CD4-positive, alpha-beta T cell treated with Interleukin-6 at 100 ng/mL for 8 hours (primary cell): Measurements from ENCODE around the gene POMT1.
A peak's percentile ranks its signal among the peaks of the same experiment; 100 is the strongest.

ENCODE experiments used
- DNase-seq: peaks from one replicate; pipeline ENCODE4 v3.0.0-alpha.2; 2020; ENCODE audit warnings: mixed read lengths, low spot score

POMT1 gene

DNA sequence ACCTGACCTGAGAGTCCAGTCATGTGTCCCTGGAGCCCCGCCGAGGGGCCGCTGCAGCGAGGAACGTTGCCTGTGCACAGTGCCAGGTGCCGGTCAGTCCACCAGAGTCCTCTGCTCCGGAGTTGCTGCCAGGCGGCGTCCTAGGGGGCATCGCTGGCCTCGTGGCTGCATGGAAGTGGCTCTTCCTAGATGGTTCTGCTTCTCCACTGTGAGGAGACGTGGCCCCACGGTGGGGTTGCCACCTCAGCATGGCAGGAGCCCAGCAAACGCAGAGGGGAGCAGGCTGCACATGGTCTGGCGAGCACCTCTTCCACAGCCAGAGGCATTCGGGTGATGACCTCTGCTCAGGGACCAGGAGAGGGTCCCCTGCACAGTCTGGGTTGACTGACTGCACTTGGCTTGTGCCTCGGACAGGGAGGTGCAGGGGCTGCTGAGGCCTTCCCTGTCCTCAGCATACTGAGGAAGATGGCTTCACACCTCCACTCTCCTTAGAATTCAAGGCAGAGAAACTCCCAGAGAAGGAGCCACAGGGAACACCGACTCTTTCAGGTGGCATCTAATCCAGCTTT lies 25.9 kb upstream of the POMT1 start:
- no peak for DNase-seq

- DNase-seq: no peak
Observed at GRCh38 chr9:131477367-131477766, 25.4 kb upstream of the POMT1 start.

DNA sequence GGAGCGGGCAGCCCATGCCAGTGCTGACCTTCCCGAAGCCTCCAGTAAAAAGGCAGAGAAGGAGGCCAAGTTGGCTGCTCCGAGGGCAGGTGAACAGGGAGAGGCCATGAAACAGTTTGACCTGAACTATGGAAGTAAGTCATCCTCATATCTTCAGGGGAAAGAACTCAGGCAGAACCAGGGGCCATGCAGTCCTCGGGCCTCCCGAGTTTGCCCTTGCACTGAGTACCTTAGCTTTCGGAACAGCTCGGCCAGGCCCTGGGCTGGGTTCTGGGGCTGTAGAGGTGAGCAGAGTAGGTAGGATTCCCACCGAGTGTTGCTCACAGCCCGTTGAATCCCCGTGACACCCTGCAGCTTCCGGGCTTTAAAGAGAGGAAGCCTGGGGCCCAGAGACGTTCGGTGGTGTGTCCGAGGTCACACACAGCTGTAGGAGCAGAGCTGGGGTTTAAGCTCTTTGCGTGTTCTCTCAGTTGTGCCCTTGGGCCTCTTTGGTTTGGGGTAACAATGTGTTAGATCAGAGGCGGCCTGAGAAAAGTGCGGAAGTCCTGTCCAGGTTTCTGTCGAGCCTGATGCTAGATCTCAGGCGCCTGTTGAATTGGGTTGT lies 24.8 kb upstream of the POMT1 start:
- no peak for DNase-seq

DNA sequence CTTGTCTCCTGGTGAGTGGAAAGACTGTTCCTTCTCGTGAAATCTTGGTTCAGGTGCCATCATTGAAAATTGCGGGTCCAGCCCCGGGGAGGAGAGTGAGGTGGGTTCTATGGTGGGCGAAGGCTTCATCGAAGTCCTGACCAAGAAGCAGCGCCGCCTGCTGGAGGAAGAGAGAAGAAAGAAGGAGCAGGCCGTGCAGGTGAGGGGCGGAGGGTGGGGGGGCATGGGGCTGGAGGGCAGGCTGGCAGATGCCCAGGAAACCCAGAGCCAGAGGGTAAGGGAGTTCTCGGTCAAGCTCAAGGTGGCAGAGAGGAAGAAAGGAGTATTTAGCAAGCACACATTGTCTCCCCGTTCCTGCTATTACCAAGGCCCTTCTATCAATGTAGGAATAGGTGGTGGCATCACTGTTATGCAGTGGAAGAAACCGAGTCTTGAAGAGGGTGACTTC lies 24.3 kb upstream of the POMT1 start:
- peak; percentile 46 for DNase-seq

DNA sequence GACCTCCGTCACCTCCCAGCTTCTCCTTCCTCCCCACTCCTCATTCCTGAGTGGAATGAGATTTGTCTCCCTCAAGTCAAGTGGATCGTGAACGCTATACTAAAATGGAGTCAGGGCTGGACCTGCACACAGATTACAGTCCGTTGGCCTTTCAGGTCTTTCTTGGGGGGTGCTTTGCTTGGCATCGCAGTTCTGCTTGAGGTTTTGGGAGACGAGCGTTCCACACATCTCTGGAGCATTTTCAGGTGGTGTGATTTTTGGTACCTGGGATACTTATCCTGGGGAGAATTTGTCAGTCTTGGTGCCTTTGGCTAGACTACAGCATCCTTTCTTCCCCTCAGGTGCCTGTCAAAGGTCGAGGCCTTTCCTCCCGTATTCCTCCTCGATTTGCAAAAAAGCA lies 23.8 kb upstream of the POMT1 start:
- no peak for DNase-seq

GRCh38 chr9:131480258-131480657 lies 22.5 kb upstream of the POMT1 start:
- no peak for DNase-seq

DNA sequence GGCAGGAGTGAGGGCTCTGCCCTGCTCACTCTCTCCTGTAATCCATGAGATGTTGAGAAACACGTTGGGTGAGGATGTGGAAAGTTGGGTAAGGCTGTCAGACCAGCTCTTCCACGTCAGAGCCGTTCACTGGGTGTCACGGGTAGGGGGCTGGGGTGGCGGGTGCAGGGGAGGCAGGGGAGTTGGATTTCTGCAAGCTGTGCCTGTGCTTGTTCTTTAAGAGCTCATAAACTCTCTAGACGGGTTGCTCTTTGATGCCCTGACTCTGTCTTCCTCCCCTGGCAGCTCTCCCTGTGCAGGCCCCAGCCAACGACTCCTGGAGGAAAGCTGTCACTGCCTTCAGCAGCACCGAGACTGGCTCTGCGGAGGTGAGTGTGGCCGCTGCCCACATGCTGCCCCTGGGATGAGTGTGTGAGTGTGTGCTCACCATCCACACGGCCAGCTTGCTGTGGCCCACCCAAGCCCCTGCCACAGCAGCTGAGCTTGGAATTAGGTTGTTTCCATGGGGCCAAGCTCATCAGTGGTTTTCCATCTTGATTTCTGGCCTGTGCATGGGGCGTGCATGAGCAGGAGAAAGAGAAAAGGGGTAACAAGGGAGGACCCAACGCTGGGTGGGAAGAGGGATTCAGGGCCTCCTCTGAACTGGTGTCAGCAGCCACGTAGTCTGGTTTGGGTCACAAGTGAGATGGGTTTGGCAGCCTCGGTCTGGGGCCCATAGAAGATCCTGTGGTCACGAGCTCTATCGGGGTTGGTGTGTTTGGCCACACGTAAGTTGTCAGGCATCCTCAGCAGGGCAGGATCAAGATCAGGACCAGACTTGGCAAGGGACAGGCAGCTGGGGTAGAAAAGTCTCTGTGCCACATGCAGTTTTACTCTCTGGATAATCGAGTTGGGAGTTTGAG lies 21.0 kb upstream of the POMT1 start:
- no peak for DNase-seq

- DNase-seq: no peak
Observed at GRCh38 chr9:131482343-131483006, 20.2 kb upstream of the POMT1 start.

- no peak for DNase-seq
Observed at GRCh38 chr9:131483319-131484050, 19.2 kb upstream of the POMT1 start.

DNA sequence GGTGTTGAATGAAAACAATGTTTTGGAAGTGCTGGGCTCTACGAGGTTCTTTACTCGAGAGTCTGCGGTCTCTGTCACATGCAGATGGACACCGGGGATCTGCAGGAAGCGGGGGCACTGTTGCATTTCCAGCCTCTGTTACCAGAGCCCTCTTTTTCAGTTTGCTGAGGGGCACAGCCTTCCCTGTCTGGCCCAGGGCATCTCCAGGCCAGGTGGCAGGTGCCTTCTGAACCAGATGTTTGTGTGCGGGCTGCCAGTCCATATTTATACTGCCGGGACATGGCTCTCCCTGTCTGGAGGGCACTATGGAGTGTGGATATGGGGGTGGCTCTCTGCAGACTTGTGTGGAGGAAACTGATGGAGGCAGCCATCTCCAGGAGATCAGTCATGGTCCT lies 18.7 kb upstream of the POMT1 start:
- no peak for DNase-seq

- no peak for DNase-seq
Observed at GRCh38 chr9:131484560-131485185, 18.0 kb upstream of the POMT1 start.

- no peak for DNase-seq
Observed at GRCh38 chr9:131485206-131485605, 17.5 kb upstream of the POMT1 start.

- no peak for DNase-seq
Observed at GRCh38 chr9:131485728-131486422, 16.8 kb upstream of the POMT1 start.

GRCh38 chr9:131487001-131487400 lies 15.7 kb upstream of the POMT1 start:
- DNase-seq: no peak

GRCh38 chr9:131487621-131488031 lies 15.1 kb upstream of the POMT1 start:
- DNase-seq: no peak

GRCh38 chr9:131490514-131490913 lies 12.2 kb upstream of the POMT1 start:
- DNase-seq: no peak

- no peak for DNase-seq
Observed at GRCh38 chr9:131491001-131491710, 11.6 kb upstream of the POMT1 start.

DNA sequence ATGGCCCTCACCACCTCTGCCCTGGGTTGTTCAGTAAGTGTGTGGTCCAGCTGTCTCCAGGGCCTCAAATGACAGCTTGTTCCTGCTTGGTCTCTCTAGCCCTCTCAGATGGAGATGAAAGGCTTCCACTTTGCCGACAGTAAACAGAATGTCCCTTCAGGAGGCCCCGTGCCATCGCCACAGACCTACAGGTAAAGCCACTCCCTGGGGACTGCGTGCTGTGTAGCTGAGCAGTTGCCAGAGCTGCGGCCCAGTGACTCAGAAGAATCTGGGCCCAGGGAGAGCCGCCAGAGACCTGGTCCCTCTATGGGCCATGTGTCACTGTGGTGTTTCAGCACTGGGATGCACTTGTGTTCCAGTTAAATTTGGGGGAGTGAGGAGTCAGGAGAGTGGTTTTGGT lies 10.6 kb upstream of the POMT1 start:
- no peak for DNase-seq

GRCh38 chr9:131494296-131494870 lies 8.3 kb upstream of the POMT1 start:
- no peak for DNase-seq

DNA sequence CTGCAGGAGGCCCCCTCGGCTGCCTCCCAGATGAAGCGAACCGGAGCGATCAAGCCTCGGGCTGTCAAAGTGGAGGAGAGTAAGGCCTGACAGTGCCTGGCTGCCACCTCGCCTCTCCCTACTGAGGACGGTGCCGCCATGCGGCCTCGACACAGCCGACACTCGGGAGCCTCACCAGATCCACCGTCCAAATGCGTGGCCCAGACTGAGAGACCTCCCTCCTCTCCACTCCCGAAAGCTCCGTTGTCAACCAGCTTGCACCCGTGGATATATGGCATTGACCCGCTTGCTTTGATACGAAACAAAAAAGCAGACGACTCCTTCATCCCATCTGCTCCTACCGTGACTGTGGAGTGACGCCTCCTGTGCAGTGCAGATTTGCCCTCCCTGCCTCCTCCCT lies 6.9 kb upstream of the POMT1 start:
- no peak for DNase-seq
